ENCODE measurements around the gene MARCHF3. TPM values are rescaled to one million over a fixed set of nuclear protein-coding genes. Genes with fewer than 3 reads are reported as not detected.

MARCHF3 gene
- total RNA-seq, 1 experiment from 2014 or later, result 16.1 TPM

- no peak overlapping the region for H3K27ac Mint-ChIP-seq (ENCODE audit: unreplicated experiment)
Measured at GRCh38 chr5:126866851-126867636, 163.3 kb downstream of the MARCHF3 start.

GRCh38 chr5:126865299-126865698 is 165.1 kb downstream of the MARCHF3 start:
- H3K27ac Mint-ChIP-seq (ENCODE audit: unreplicated experiment), result no peak overlapping the region
- CTCF ChIA-PET, result no interaction called here
- intact Hi-C loops (cut with micrococcal nuclease; ENCODE audit: unreplicated experiment), result no loop called here
- no peaks in the 10 kb centered on the region for H3K27me3 Mint-ChIP-seq (ENCODE audit: unreplicated experiment)
- H3K36me3 Mint-ChIP-seq (ENCODE audit: insufficient read depth, unreplicated experiment), result peaks cover 5% of the 10 kb centered on the region
- no peak for TF ChIP-seq CTCF (IDR thresholded peaks at IDR 0.05; ENCODE audit: unreplicated experiment)
- H3K4me3 Mint-ChIP-seq (ENCODE audit: low read depth, unreplicated experiment), result no peak overlapping the region
- H3K9me3 Mint-ChIP-seq (ENCODE audit: low read depth, unreplicated experiment), result no peaks in the 10 kb centered on the region
- BruUV-seq (replicated peaks), result no TSS peak
- no peak for DNase-seq
- H3K4me1 Mint-ChIP-seq (ENCODE audit: low read depth, unreplicated experiment), result no peaks in the 10 kb centered on the region

More at GRCh38 chr5:126866851-126867636, 163.3 kb downstream of the MARCHF3 start:
- intact Hi-C loops (cut with micrococcal nuclease; ENCODE audit: unreplicated experiment), result no loop called here
- Mint-ChIP-seq H3K4me3 (ENCODE audit: low read depth, unreplicated experiment) (no peak overlapping the region), H3K36me3 (ENCODE audit: insufficient read depth, unreplicated experiment) (peaks cover 5% of the 10 kb centered on the region), H3K9me3 (ENCODE audit: low read depth, unreplicated experiment) (no peaks in the 10 kb centered on the region), H3K27me3 (ENCODE audit: unreplicated experiment) (no peaks in the 10 kb centered on the region), H3K4me1 (ENCODE audit: low read depth, unreplicated experiment) (no peaks in the 10 kb centered on the region)
- CTCF ChIA-PET, result no interaction called here
- DNase-seq, result no peak
- no TSS peak for BruUV-seq (replicated peaks)
- no peak for TF ChIP-seq CTCF (IDR thresholded peaks at IDR 0.05; ENCODE audit: unreplicated experiment)

GRCh38 chr5:126864042-126864688 is 166.2 kb downstream of the MARCHF3 start:
- Mint-ChIP-seq H3K4me3 (ENCODE audit: low read depth, unreplicated experiment) (no peak overlapping the region), H3K4me1 (ENCODE audit: low read depth, unreplicated experiment) (no peaks in the 10 kb centered on the region), H3K27me3 (ENCODE audit: unreplicated experiment) (no peaks in the 10 kb centered on the region), H3K36me3 (ENCODE audit: insufficient read depth, unreplicated experiment) (peaks cover 5% of the 10 kb centered on the region), H3K27ac (ENCODE audit: unreplicated experiment) (no peak overlapping the region), H3K9me3 (ENCODE audit: low read depth, unreplicated experiment) (no peaks in the 10 kb centered on the region)
- TF ChIP-seq CTCF (IDR thresholded peaks at IDR 0.05; ENCODE audit: unreplicated experiment), result no peak
- intact Hi-C loops (cut with micrococcal nuclease; ENCODE audit: unreplicated experiment), result no loop called here
- no TSS peak for BruUV-seq (replicated peaks)
- no peak for DNase-seq
- CTCF ChIA-PET, result interaction anchor here (0.6 kb wide), 1 partner anchor 269 kb away, joined by 9 read pairs; the partner anchor contains the start of gene ALDH7A1

- Mint-ChIP-seq H3K27me3 (ENCODE audit: unreplicated experiment) (no peaks in the 10 kb centered on the region), H3K9me3 (ENCODE audit: low read depth, unreplicated experiment) (no peaks in the 10 kb centered on the region), H3K36me3 (ENCODE audit: insufficient read depth, unreplicated experiment) (no peaks in the 10 kb centered on the region), H3K4me1 (ENCODE audit: low read depth, unreplicated experiment) (no peaks in the 10 kb centered on the region), H3K4me3 (ENCODE audit: low read depth, unreplicated experiment) (no peak overlapping the region), H3K27ac (ENCODE audit: unreplicated experiment) (no peak overlapping the region)
- CTCF ChIA-PET, result no interaction called here
- no TSS peak for BruUV-seq (replicated peaks)
- no peak for DNase-seq
- intact Hi-C loops (cut with micrococcal nuclease; ENCODE audit: unreplicated experiment), result no loop called here
- TF ChIP-seq CTCF (IDR thresholded peaks at IDR 0.05; ENCODE audit: unreplicated experiment), result no peak
Measured at GRCh38 chr5:126863402-126863801, 167.0 kb downstream of the MARCHF3 start.

Data from Calu3 (cell line).